GM19035 (cell line): Measurements from ENCODE around the gene FTO.

ENCODE experiments used
- ATAC-seq: cut with Tn5 transposase; IDR thresholded peaks from one replicate; pipeline ENCODE4 v1.9.1; 2021; ENCODE audit not compliant: unreplicated experiment

The FTO gene

GRCh38 chr16:53708490-53708889, 4.5 kb downstream of the FTO start:
- no peak for ATAC-seq

- ATAC-seq, result no peak
Measured at GRCh38 chr16:53711390-53711789, 7.4 kb downstream of the FTO start.

- no peak for ATAC-seq
Measured at GRCh38 chr16:53712065-53712464, 8.1 kb downstream of the FTO start.

GRCh38 chr16:53713403-53714204, 9.6 kb downstream of the FTO start:
- ATAC-seq, result no peak

GRCh38 chr16:53714205-53715022, 10.5 kb downstream of the FTO start:
- no peak for ATAC-seq

- no peak for ATAC-seq
Measured at GRCh38 chr16:53715023-53715384, 11.0 kb downstream of the FTO start.

GRCh38 chr16:53717577-53717976, 13.6 kb downstream of the FTO start:
- ATAC-seq, result no peak

- ATAC-seq, result no peak
Measured at GRCh38 chr16:53721017-53721416, 17.1 kb downstream of the FTO start.

GRCh38 chr16:53726625-53727024, 22.7 kb downstream of the FTO start:
- no peak for ATAC-seq

- ATAC-seq, result no peak
Measured at GRCh38 chr16:53730693-53731092, 26.7 kb downstream of the FTO start.

- ATAC-seq, result no peak
Measured at GRCh38 chr16:53732296-53732929, 28.5 kb downstream of the FTO start.

- no peak for ATAC-seq
Measured at GRCh38 chr16:53734908-53735307, 31.0 kb downstream of the FTO start.

- no peak for ATAC-seq
Measured at GRCh38 chr16:53736297-53736696, 32.3 kb downstream of the FTO start.

- ATAC-seq, result no peak
Measured at GRCh38 chr16:53737552-53737951, 33.6 kb downstream of the FTO start.

- ATAC-seq, result no peak
Measured at GRCh38 chr16:53740476-53740875, 36.5 kb downstream of the FTO start.

GRCh38 chr16:53740933-53741531, 37.1 kb downstream of the FTO start:
- ATAC-seq, result no peak

- no peak for ATAC-seq
Measured at GRCh38 chr16:53741546-53741945, 37.6 kb downstream of the FTO start.

- no peak for ATAC-seq
Measured at GRCh38 chr16:53743149-53743566, 39.2 kb downstream of the FTO start.

- ATAC-seq, result no peak
Measured at GRCh38 chr16:53744449-53744848, 40.5 kb downstream of the FTO start.

- no peak for ATAC-seq
Measured at GRCh38 chr16:53745086-53745485, 41.1 kb downstream of the FTO start.

- ATAC-seq, result no peak
Measured at GRCh38 chr16:53745753-53746266, 41.9 kb downstream of the FTO start.
